Calu3 (cell line): ENCODE data around the gene SGCD. TPM values are rescaled to one million over a fixed set of nuclear protein-coding genes. Genes with fewer than 3 reads are reported as not detected.

Source experiments
- BruUV-seq: library from RNA; stranded (reverse); fragments of 400-500 nt; replicated peaks from 2 replicates; lab custom pipeline; 2021; lab: Mats Ljungman, UMichigan
- CTCF ChIA-PET: fragments of 300-600 bp; sonication (Branson Sonifier 250); formaldehyde crosslinking; loops from one replicate; lab custom pipeline; 2022; ENCODE audit warnings: antibody characterized with exemption; lab: Charles Lee
- DNase-seq: peaks from one replicate; pipeline ENCODE4 v3.0.0; 2022
- H3K27ac Mint-ChIP-seq: one replicate; pipeline ENCODE4 v1.8.0; 2022; ENCODE audit warnings: mixed read lengths; ENCODE audit not compliant: unreplicated experiment
- H3K27me3 Mint-ChIP-seq: one replicate; pipeline ENCODE4 v1.8.0; 2022; ENCODE audit warnings: mixed read lengths; ENCODE audit not compliant: unreplicated experiment
- H3K36me3 Mint-ChIP-seq: one replicate; pipeline ENCODE4 v1.8.0; 2022; ENCODE audit warnings: mild to moderate bottlenecking, moderate library complexity, mixed read lengths; ENCODE audit not compliant: insufficient read depth, unreplicated experiment
- H3K4me1 Mint-ChIP-seq: one replicate; pipeline ENCODE4 v1.8.0; 2022; ENCODE audit warnings: mild to moderate bottlenecking, low read depth, mixed read lengths; ENCODE audit not compliant: unreplicated experiment
- H3K4me3 Mint-ChIP-seq: one replicate; pipeline ENCODE4 v1.8.0; 2022; ENCODE audit warnings: mild to moderate bottlenecking, low read depth, moderate library complexity, mixed read lengths; ENCODE audit not compliant: unreplicated experiment
- H3K9me3 Mint-ChIP-seq: one replicate; pipeline ENCODE4 v1.8.0; 2022; ENCODE audit warnings: low read depth, mixed read lengths; ENCODE audit not compliant: unreplicated experiment
- intact Hi-C: fragments of 100-400 bp; cut with micrococcal nuclease; formaldehyde crosslinking; loops from one replicate; pipeline ENCODE4 v1.10.0; 2022; ENCODE audit not compliant: unreplicated experiment
- total RNA-seq: library from RNA; stranded (reverse); gene quantifications from 2 replicates; pipeline ENCODE4 v1.2.3, GENCODE V29; 2022
- TF ChIP-seq, protein P1 (sequence below): fragments of 200-600 bp; IDR thresholded peaks from one replicate; pipeline ENCODE4 v1.8.0; 2022; ENCODE audit warnings: antibody characterized with exemption; ENCODE audit not compliant: unreplicated experiment

The SGCD gene
- total RNA-seq, 1 experiment from 2014 or later: not detected

DNA sequence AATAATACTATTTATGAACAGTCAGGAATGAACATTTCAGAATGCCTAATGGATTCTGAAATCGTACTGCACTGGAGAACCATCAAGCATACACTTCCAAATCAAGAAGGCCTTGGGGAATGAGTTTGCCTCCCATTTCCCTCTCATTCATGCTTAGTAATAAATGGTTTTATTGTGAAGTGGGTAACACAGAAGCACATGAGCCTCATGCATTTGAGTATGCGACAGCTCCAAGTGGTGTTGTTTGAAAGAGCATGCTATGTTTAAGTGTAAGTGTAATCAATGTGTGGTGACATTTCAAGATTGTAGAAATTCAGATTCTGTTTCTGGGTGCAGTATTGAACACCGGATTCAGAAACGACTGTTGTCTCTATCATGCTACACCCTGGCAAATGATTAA is 60.0 kb downstream of the SGCD start:
- H3K4me1 Mint-ChIP-seq: no peaks in the 10 kb centered on the region
- DNase-seq: no peak
- BruUV-seq: no TSS peak
- intact Hi-C loops: no loop called here
- H3K27ac Mint-ChIP-seq: no peak overlapping the region
- CTCF ChIA-PET: no interaction called here
- H3K9me3 Mint-ChIP-seq: no peaks in the 10 kb centered on the region
- no peaks in the 10 kb centered on the region for H3K36me3 Mint-ChIP-seq
- TF ChIP-seq, protein P1, sequence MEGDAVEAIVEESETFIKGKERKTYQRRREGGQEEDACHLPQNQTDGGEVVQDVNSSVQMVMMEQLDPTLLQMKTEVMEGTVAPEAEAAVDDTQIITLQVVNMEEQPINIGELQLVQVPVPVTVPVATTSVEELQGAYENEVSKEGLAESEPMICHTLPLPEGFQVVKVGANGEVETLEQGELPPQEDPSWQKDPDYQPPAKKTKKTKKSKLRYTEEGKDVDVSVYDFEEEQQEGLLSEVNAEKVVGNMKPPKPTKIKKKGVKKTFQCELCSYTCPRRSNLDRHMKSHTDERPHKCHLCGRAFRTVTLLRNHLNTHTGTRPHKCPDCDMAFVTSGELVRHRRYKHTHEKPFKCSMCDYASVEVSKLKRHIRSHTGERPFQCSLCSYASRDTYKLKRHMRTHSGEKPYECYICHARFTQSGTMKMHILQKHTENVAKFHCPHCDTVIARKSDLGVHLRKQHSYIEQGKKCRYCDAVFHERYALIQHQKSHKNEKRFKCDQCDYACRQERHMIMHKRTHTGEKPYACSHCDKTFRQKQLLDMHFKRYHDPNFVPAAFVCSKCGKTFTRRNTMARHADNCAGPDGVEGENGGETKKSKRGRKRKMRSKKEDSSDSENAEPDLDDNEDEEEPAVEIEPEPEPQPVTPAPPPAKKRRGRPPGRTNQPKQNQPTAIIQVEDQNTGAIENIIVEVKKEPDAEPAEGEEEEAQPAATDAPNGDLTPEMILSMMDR: no peak
- no peak overlapping the region for H3K4me3 Mint-ChIP-seq
- peaks cover 1% of the 10 kb centered on the region for H3K27me3 Mint-ChIP-seq

DNA sequence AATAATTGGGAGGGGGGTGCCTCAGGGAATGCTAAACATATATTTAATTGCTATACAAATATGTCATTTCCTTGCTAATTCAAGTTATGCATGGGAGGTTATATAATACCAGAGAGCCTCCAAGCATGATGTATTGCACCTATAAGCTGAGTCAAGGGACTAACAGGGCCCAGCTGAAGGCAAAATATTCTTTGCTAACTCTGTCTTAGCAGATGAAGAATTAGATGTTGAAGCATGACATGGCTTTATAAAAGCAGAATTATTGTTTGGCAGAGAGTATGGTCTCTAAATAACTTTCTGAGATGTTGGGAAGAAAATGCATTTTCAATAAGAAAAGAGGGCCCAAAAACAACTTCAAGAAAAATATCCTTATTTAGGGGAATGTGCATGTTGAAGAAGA is 60.4 kb downstream of the SGCD start:
- Mint-ChIP-seq H3K4me1 (no peaks in the 10 kb centered on the region), H3K4me3 (no peak overlapping the region), H3K27me3 (peaks cover 5% of the 10 kb centered on the region), H3K36me3 (no peaks in the 10 kb centered on the region), H3K9me3 (no peaks in the 10 kb centered on the region), H3K27ac (no peak overlapping the region)
- no peak for DNase-seq
- BruUV-seq: no TSS peak
- intact Hi-C loops: no loop called here
- CTCF ChIA-PET: no interaction called here
- TF ChIP-seq, protein P1: no peak

- no peak for DNase-seq
- Mint-ChIP-seq H3K4me1 (no peaks in the 10 kb centered on the region), H3K27ac (no peak overlapping the region), H3K4me3 (no peak overlapping the region), H3K27me3 (peaks cover 14% of the 10 kb centered on the region), H3K36me3 (no peaks in the 10 kb centered on the region), H3K9me3 (no peaks in the 10 kb centered on the region)
- TF ChIP-seq, protein P1: no peak
- no TSS peak for BruUV-seq
- intact Hi-C loops: no loop called here
- CTCF ChIA-PET: no interaction called here
Measured at GRCh38 chr5:156388233-156388632, 61.3 kb downstream of the SGCD start.

DNA sequence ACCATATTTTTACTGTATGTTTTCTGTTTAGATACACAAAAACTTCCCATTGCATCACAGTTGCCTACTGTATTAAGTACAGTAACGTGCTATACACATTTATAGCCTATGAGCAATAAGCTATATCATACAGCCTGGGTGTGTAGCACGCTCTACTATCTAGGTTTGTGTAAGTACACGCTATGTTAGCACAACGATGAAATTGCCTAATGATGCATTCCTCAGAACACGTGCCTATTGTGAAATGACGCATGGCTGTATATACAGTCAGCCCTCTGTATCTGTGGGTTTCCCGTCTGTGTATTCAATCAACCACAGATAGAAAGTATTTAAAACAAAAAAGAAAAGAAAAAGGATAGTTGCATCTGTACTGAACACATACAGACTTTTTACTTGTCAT is 64.2 kb downstream of the SGCD start:
- CTCF ChIA-PET: no interaction called here
- TF ChIP-seq, protein P1: no peak
- H3K4me1 Mint-ChIP-seq: no peaks in the 10 kb centered on the region
- peaks cover 17% of the 10 kb centered on the region for H3K27me3 Mint-ChIP-seq
- no peak for DNase-seq
- H3K9me3 Mint-ChIP-seq: peaks cover 3% of the 10 kb centered on the region
- BruUV-seq: no TSS peak
- H3K4me3 Mint-ChIP-seq: no peak overlapping the region
- H3K36me3 Mint-ChIP-seq: no peaks in the 10 kb centered on the region
- intact Hi-C loops: no loop called here
- no peak overlapping the region for H3K27ac Mint-ChIP-seq
